GM19351 (cell line): ENCODE measurements around the gene USP50.
"Not testable (repeated sequence)": the region's sequence is repeated elsewhere in the genome, so short reads cannot be mapped to it uniquely, and the experiment has no call there.

ENCODE experiments used
- ATAC-seq: cut with Tn5 transposase; IDR thresholded peaks from one replicate; pipeline ENCODE4 v1.9.1; 2021; ENCODE audit warnings: mild to moderate bottlenecking, moderate library complexity; ENCODE audit not compliant: unreplicated experiment

USP50 gene

GRCh38 chr15:50546566-50546965, at the start of gene USP50:
Gene USP50, minus strand, starts transcription at chr15:50546666. Its CDS starts 141 bp downstream, at chr15:50546525.
- ATAC-seq = no peak

GRCh38 chr15:50594311-50594710, 47.8 kb upstream of the USP50 start:
- no peak for ATAC-seq

GRCh38 chr15:50593761-50594160, 47.3 kb upstream of the USP50 start:
- no peak for ATAC-seq

GRCh38 chr15:50590288-50590687, 43.8 kb upstream of the USP50 start:
- no peak for ATAC-seq

GRCh38 chr15:50577492-50577891, 31.0 kb upstream of the USP50 start:
- ATAC-seq = no peak

GRCh38 chr15:50576166-50576565, 29.7 kb upstream of the USP50 start:
- no peak for ATAC-seq

GRCh38 chr15:50573842-50574241, 27.4 kb upstream of the USP50 start:
- not testable (repeated sequence) for ATAC-seq

GRCh38 chr15:50563756-50564155, 17.3 kb upstream of the USP50 start:
- ATAC-seq = no peak

- ATAC-seq = no peak
These were observed 16.5 kb upstream of the USP50 start for GRCh38 chr15:50562735-50563640.

- ATAC-seq = no peak
These were observed 11.5 kb upstream of the USP50 start for GRCh38 chr15:50558012-50558411.

GRCh38 chr15:50556642-50557371, 10.3 kb upstream of the USP50 start:
- ATAC-seq = no peak

- ATAC-seq = no peak
These were observed 5.8 kb upstream of the USP50 start for GRCh38 chr15:50552238-50552637.

GRCh38 chr15:50549326-50549725, 2.9 kb upstream of the USP50 start:
- ATAC-seq = no peak

- no peak for ATAC-seq
These were observed 2.1 kb downstream of the USP50 start for GRCh38 chr15:50544368-50544767.

GRCh38 chr15:50543556-50543955, 2.9 kb downstream of the USP50 start:
- ATAC-seq = no peak

- no peak for ATAC-seq
These were observed 3.6 kb downstream of the USP50 start for GRCh38 chr15:50542887-50543210.

- no peak for ATAC-seq
These were observed 14.7 kb downstream of the USP50 start for GRCh38 chr15:50531766-50532165.

GRCh38 chr15:50531163-50531562, 15.3 kb downstream of the USP50 start:
- ATAC-seq = no peak

- ATAC-seq = no peak
These were observed 22.6 kb downstream of the USP50 start for GRCh38 chr15:50523851-50524251.

- ATAC-seq = no peak
These were observed 26.6 kb downstream of the USP50 start for GRCh38 chr15:50519740-50520425.

- ATAC-seq = no peak
These were observed 33.5 kb downstream of the USP50 start for GRCh38 chr15:50513001-50513400.

GRCh38 chr15:50506121-50506520, 40.3 kb downstream of the USP50 start:
- no peak for ATAC-seq
